H1 (cell line): ENCODE results near the gene CDC42. TPM values are rescaled to one million over a fixed set of nuclear protein-coding genes. Genes with fewer than 3 reads are reported as not detected.

Experiments
- ATF2 ChIP-seq: IDR thresholded peaks from 2 replicates; pipeline ENCODE4 v1.6.1; 2012; ENCODE audit warnings: low read length, inconsistent platforms
- JUND ChIP-seq: IDR thresholded peaks from 2 replicates; pipeline ENCODE4 v1.6.1; 2011; ENCODE audit warnings: mild to moderate bottlenecking, improper control_type of control experiment, low read length
- KDM4A ChIP-seq: IDR thresholded peaks from one replicate; pipeline ENCODE4 v1.7.1; 2012; ENCODE audit warnings: low read depth, mild to moderate bottlenecking, moderate library complexity, low read length, inconsistent platforms; ENCODE audit not compliant: severe bottlenecking
- POLR2A ChIP-seq, 2 experiments: IDR thresholded peaks; 1 replicate in 1 of 2; 2 replicates in 1 of 2; pipeline ENCODE4 v1.6.1; 2011; ENCODE audit warnings: low read depth in 2 of 2, low read length in 2 of 2, mild to moderate bottlenecking in 2 of 2; ENCODE audit errors: control extremely low read depth in 1 of 2
- RBBP5 ChIP-seq: IDR thresholded peaks from 2 replicates; pipeline ENCODE4 v1.7.1; 2012; ENCODE audit warnings: low read depth, mild to moderate bottlenecking, inconsistent platforms, low read length, moderate library complexity, borderline replicate concordance
- SIN3A ChIP-seq, 2 experiments: IDR thresholded peaks in 1 of 2; conservative IDR thresholded peaks in 1 of 2; 2 replicates each; pipeline ENCODE4 v1.6.1; 2011 to 2012; ENCODE audit warnings: low read length in 2 of 2, improper control_type of control experiment in 1 of 2, low read depth in 1 of 2, mild to moderate bottlenecking in 1 of 2
- TAF7 ChIP-seq: optimal IDR thresholded peaks from 2 replicates; pipeline ENCODE3; 2011; ENCODE audit warnings: low read depth, mild to moderate bottlenecking, inconsistent platforms, low read length, moderate library complexity, borderline replicate concordance
- polyA plus RNA-seq, 7 experiments: library from polyadenylated mRNA; depleted of rRNA in 3 of 7; stranded (reverse) in 5 of 7; unstranded in 2 of 7; fragments of >200 nt in 5 of 7; fragments of 200-250 nt in 2 of 7; gene quantifications; 1 replicate in 5 of 7; 2 replicates in 1 of 7; 4 replicates in 1 of 7; pipeline versions ENCODE4 v1.2.1 to v1.2.3, GENCODE V29; 2011 to 2013; ENCODE audit warnings: missing spikeins in 2 of 7, mixed read lengths in 2 of 7
- total RNA-seq: library from RNA; stranded (reverse); fragmentation: NEBNext Ultra II Directional; extraction: Animal tissue kit (Norgen Biotek cat#: 25700); gene quantifications from 2 replicates; pipeline ENCODE4 v1.2.1, GENCODE V29; 2021

Gene CDC42
- total and polyA plus RNA-seq, 2 of the 8 experiments (the other 6 are each of a cell fraction or from before 2014, with no cell fraction given): 110 to 179 TPM

GRCh38 chr1:22053017-22053860 lies 730 bp downstream of the CDC42 start (continued):
- TF ChIP-seq ATF2: peak; percentile 88
- TF ChIP-seq KDM4A: peak; percentile 24
- TF ChIP-seq JUND: peak; percentile 83
- peak; percentile 10 for TF ChIP-seq TAF7
- peak in 1 of 2 experiments; percentile 51; a peak in 1 of 3 replicates for TF ChIP-seq POLR2A (IDR thresholded peaks at IDR 0.05; ENCODE audit: control extremely low read depth in 1 of 2, low read depth in 2 of 2, low read length in 2 of 2)
- TF ChIP-seq RBBP5: peak; percentile 15; the same call in 1 of the 2 replicates
- 0 out of 4 replicates have a peak, but pooled peaks of 1 of the 2 experiments have one; percentile 41 for TF ChIP-seq SIN3A (conservative IDR thresholded peaks at IDR 0.05 in 1 of 2, IDR thresholded peaks at IDR 0.05 in 1 of 2; ENCODE audit: low read depth in 1 of 2, low read length in 2 of 2)
- TF ChIP-seq, all 59 proteins: peak for 13
